Esophagus (tissue), 2 donors: ENCODE data around the gene SLC30A7. TPM values are rescaled to one million over a fixed set of nuclear protein-coding genes. Genes with fewer than 3 reads are reported as not detected.
"Not testable (repeated sequence)": the region's sequence is repeated elsewhere in the genome, so short reads cannot be mapped to it uniquely, and the experiment has no call there.

Experiments used
- H3K27ac ChIP-seq, 2 donors: one replicate each; pipeline ENCODE4 v1.5.1; 2013; ENCODE audit warnings: low read depth in 2 of 2, mild to moderate bottlenecking in 2 of 2, inconsistent platforms in 1 of 2, low read length in 1 of 2, moderate library complexity in 1 of 2
- H3K27me3 ChIP-seq, 2 donors: one replicate each; pipeline ENCODE4 v1.6.1; 2013; ENCODE audit warnings: low read length in 2 of 2, control low read depth in 1 of 2, mild to moderate bottlenecking in 1 of 2; ENCODE audit not compliant: insufficient read depth in 2 of 2, control insufficient read depth in 1 of 2
- H3K36me3 ChIP-seq, 2 donors: one replicate each; pipeline ENCODE4 v1.6.1; 2013; ENCODE audit warnings: low read length in 1 of 2; ENCODE audit not compliant: control insufficient read depth in 2 of 2, insufficient read depth in 2 of 2
- H3K4me1 ChIP-seq, 2 donors: one replicate each; pipeline ENCODE4 v1.6.1; 2013; ENCODE audit warnings: low read length in 1 of 2; ENCODE audit not compliant: control insufficient read depth in 2 of 2, insufficient read depth in 2 of 2
- H3K4me3 ChIP-seq, 2 donors: one replicate each; pipeline ENCODE4 v1.5.1; 2013; ENCODE audit warnings: low read length in 2 of 2, mild to moderate bottlenecking in 2 of 2, low read depth in 1 of 2, moderate library complexity in 1 of 2
- H3K9me3 ChIP-seq, 2 donors: one replicate each; pipeline ENCODE4 v1.6.1; 2013; ENCODE audit warnings: mild to moderate bottlenecking in 2 of 2, low read depth in 1 of 2, low read length in 1 of 2, moderate library complexity in 1 of 2; ENCODE audit not compliant: control insufficient read depth in 2 of 2, insufficient read depth in 1 of 2
- WGBS, 2 donors: extraction: QIAGEN DNeasy Blood & Tissue Kit; methylation state at CpG; one replicate each; pipeline ENCODE4 v1.1.7; 2013; 5-methylcytosine and 5-hydroxymethylcytosine counted together
- polyA plus RNA-seq, 2 donors: library from polyadenylated mRNA; stranded (reverse); fragments of 200-250 nt; gene quantifications; one replicate each; pipeline ENCODE4 v1.2.3, GENCODE V29; 2013
- donor health status: healthy with polysubstance abuse.
- donor health status: Bipolar disorder and iron deficiency.

The SLC30A7 gene, protein sequence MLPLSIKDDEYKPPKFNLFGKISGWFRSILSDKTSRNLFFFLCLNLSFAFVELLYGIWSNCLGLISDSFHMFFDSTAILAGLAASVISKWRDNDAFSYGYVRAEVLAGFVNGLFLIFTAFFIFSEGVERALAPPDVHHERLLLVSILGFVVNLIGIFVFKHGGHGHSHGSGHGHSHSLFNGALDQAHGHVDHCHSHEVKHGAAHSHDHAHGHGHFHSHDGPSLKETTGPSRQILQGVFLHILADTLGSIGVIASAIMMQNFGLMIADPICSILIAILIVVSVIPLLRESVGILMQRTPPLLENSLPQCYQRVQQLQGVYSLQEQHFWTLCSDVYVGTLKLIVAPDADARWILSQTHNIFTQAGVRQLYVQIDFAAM
- polyA plus RNA-seq, result 1 to 10 TPM; 2.2 to 2.8 TPM

DNA sequence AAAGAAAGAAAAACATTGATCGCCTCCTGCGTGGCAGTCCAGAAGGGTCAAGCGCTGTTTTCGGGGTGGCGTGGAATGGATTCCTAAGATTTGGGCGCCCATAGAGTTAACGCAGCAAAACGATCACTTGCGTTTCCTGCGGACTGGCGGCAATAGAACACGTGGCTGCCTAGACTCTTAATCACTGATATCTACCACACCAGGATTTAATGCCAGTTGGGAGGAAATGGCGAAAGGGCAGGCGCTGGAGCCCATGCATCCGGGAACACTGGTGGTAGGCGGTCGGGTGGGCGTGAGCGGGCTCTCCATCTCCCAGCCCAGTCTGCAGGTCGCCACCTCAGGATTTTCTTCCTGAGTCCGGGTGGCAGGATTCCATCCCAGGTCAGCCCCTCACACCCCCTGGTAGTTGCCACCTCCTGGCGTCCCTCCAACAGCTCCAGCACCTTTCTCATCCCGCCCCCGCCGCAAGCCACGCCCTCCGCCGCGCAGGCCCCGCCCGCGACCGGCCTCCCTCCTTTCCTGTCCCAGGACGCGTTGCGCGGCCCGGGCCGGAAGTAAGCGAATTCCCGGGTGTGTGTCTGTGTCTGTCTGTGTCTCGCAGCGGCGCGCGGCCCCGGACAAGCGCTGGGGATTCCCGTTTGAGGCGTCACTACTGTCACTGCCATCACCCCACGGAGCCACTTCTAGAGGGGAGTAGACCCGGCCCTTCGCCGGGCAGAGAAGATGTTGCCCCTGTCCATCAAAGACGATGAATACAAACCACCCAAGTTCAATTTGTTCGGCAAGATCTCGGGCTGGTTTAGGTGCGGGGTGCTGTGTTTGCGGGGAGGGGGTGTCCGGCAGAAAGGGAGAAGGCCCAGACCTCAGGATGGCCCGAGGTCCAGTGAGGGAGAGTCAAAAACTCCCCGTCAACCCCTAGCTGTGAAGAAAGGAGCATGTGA is at the start of gene SLC30A7:
Gene SLC30A7, plus strand, starts transcription at position 551 of the 941 bp plus-strand sequence. Its CDS starts 173 bp downstream, at position 724.
- Histone ChIP-seq H3K4me1 (no peaks in the 10 kb centered on the region), H3K4me3 (peak within 1 kb of the TSS; percentile 77 to 91), H3K27me3 (no peaks in the 10 kb centered on the region)

DNA sequence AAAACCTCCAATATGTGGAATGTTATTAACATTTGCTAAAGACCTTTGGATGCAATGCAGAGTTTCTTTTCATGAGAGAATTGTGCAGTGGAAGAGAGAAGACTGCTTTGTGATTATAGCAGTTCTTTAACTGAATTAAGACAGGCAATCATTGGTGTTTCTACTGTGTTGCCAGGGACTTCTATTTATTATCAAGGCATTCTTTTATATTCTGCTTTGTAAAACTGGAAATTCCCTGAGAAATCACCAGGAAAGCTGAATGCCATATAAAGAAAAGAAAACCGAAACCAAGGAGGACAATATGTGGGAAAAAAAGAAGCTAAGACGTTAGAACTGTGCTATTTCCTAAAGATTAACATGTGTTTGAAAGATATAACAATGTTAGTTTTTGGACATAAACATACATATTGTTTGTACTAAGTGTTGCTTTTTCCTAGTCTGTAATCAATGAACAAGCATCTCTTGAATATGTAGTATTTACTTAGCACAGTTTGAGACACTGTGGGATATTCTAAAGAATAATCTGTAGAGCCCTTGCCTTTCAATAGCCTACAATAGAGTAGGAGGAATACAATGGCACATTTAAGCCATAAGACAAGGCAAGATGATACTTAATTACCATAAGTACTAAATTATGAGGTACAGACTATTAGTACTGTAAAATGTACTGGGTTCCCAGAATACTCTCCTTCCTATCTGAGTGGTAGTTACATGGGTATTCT is 48.4 kb upstream of the SLC30A7 start:
- no peaks in the 10 kb centered on the region for H3K27me3 ChIP-seq
- H3K36me3 ChIP-seq, result no peaks in the 10 kb centered on the region
- H3K4me3 ChIP-seq, result no peak overlapping the region
- H3K4me1 ChIP-seq, result no peaks in the 10 kb centered on the region
- whole genome bisulfite sequencing, 2 donors, result 5 to 15% methylated on average over 2 of the region's 2 CpGs
- no peaks in the 10 kb centered on the region for H3K9me3 ChIP-seq
- no peak overlapping the region for H3K27ac ChIP-seq

More for the DNA sequence above, at the start of gene SLC30A7:
- peak within 1 kb of the TSS; percentile 94 to 99 for H3K27ac ChIP-seq
- H3K9me3 ChIP-seq, result no peaks in the 10 kb centered on the region
- H3K36me3 ChIP-seq, result peaks cover 0 to 3% of the 10 kb centered on the region in 2 donors
- WGBS, 2 donors, result 0 to 1% methylated on average over 62 of the region's 62 CpGs

DNA sequence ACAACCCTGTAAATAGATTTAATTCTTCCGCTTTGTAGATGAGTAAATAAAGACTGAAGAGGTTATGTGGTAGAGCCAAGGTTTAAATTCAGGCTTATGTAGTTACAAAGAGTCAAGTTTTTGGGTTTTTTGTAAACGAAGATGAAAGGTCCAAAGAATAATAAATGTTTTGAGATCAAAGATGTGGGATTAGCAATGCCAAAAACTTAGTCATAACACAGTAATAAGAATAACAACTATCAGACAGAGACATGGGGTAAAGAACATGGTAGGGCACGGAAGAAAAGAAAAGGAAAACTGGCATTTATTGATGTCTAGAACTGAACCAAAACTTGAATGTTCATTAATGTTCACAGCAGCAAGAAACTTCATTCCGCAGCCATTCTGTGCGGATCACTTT is 44.2 kb upstream of the SLC30A7 start:
- 45 to 63% methylated on average over 5 of the region's 5 CpGs for WGBS, 2 donors
- no peaks in the 10 kb centered on the region for H3K36me3 ChIP-seq

DNA sequence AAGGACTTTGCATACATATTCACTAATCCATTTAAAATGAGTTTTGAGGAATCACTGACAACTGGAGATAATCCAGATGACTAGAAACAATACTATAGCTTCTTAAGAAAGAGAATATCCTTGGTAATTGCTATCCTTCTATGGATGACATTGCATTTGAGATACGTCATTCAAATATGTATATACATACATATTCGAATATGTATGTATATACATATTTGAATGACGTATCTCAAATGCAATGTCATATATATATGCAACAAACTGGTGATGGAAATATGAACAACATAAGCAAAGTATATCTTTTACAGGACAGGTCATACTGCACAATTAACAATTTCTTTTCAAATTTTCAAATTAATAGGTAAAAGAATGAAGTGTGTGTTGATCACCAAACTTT is 42.9 kb upstream of the SLC30A7 start:
- no peaks in the 10 kb centered on the region for H3K4me1 ChIP-seq
- WGBS, 2 donors, result 91 to 93% methylated on average over 3 of the region's 3 CpGs
- no peak overlapping the region for H3K4me3 ChIP-seq
- H3K9me3 ChIP-seq, result no peaks in the 10 kb centered on the region
- no peaks in the 10 kb centered on the region for H3K27me3 ChIP-seq
- no peak overlapping the region for H3K27ac ChIP-seq
- no peaks in the 10 kb centered on the region for H3K36me3 ChIP-seq

More for the DNA sequence above, 44.2 kb upstream of the SLC30A7 start:
- H3K9me3 ChIP-seq, result no peaks in the 10 kb centered on the region
- no peaks in the 10 kb centered on the region for H3K4me1 ChIP-seq
- H3K4me3 ChIP-seq, result no peak overlapping the region
- no peak overlapping the region for H3K27ac ChIP-seq
- no peaks in the 10 kb centered on the region for H3K27me3 ChIP-seq

DNA sequence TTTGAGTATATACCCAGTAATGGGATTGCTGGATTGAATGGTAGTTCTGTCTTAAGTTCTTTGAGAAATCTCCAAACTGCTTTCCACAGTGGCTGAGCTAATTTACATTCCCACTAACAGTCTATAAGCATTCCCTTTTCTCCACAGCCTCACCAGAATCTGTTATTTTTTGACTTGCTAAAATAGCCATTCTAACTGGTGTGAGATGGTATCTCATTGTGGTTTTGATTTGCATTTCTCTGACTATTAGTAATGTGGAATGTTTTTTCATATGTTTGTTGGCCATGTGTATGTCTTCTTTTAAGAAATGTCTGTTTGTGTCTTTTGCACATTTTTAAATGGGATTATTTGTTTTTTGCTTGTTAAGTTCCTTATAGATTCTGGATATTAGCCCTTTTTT is 40.8 kb upstream of the SLC30A7 start:
- H3K9me3 ChIP-seq, H3K27me3 ChIP-seq, H3K4me3 ChIP-seq, H3K27ac ChIP-seq, H3K4me1 ChIP-seq, H3K36me3 ChIP-seq: not testable (repeated sequence)

DNA sequence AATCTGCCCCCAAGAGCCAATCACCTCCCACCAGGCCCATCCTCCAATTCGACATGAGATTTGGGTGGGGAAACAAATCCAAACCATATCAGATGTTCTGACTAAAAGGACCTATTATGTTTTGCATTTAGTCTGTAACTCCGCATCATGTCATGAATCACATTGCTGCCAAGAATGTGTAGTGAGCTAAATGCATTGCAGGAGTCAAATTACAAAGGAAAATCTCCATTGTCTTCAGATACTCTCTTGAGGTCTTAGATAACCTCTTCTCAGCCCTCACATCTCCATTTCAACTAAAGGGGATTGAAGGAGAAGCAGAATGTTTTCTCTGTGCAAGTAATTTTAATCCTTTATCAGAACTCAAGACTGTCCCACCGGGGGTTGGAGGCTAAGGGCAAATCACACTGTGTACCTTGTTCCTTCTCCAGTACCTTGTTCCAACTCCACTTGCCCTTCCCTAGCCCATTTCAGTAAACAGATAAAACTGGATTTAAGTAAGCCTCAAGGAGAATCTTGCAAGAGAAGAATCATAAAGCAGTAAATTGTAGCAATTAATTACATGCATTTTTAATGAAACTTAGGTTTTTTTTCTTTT is 35.4 kb upstream of the SLC30A7 start:
- Histone ChIP-seq H3K27ac (no peak overlapping the region), H3K4me1 (no peaks in the 10 kb centered on the region), H3K27me3 (no peaks in the 10 kb centered on the region), H3K9me3 (no peaks in the 10 kb centered on the region), H3K4me3 (no peak overlapping the region), H3K36me3 (no peaks in the 10 kb centered on the region)
- 61 to 62% methylated on average over 3 of the region's 3 CpGs for WGBS, 2 donors

DNA sequence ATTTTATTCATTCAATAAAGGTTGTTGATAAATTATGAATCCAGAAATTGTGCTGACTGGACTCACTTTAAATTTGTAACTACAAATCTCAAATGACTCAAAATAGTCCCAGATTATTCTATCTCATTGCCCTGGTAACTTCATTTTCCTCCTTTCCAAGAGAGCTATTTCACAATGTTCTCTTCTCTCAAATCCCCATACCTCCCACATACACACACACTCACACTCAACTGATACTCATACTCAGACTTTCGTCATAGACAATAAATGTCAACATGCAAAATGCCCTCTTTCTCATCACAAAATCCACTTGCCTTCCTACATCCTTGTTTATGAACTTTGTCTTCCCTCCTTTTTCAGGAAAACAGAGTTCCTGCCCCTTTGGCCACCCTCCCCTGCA is 34.5 kb upstream of the SLC30A7 start:
- H3K36me3 ChIP-seq, result no peaks in the 10 kb centered on the region
- no peaks in the 10 kb centered on the region for H3K9me3 ChIP-seq
- H3K4me3 ChIP-seq, result no peak overlapping the region
- 78 to 90% methylated on average over 1 of the region's 1 CpG for WGBS, 2 donors
- no peak overlapping the region for H3K27ac ChIP-seq
- no peaks in the 10 kb centered on the region for H3K4me1 ChIP-seq
- H3K27me3 ChIP-seq, result no peaks in the 10 kb centered on the region

DNA sequence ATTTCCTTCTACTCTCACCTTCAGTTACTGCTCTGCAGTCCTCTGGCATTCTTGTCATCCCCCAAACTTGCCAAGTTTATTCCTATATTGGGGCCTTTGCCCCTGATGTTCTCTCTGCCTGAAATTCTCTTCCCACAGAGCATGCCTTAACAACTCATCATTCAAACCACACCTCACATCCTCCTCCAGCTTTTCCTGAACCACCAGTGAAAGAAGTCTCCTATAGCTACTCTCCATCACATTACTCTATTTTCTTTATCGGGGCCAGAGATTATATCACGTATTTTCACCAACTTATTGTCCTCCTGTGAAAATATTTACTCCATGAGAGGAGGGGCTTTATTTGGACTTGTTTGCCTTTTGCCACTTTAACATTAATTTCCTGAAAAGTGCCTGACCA is 33.3 kb upstream of the SLC30A7 start:
- no peak overlapping the region for H3K4me3 ChIP-seq
- no peaks in the 10 kb centered on the region for H3K9me3 ChIP-seq
- no peaks in the 10 kb centered on the region for H3K36me3 ChIP-seq
- no peaks in the 10 kb centered on the region for H3K4me1 ChIP-seq
- H3K27me3 ChIP-seq, result no peaks in the 10 kb centered on the region
- H3K27ac ChIP-seq, result no peak overlapping the region
- 82 to 83% methylated on average over 2 of the region's 2 CpGs for WGBS, 2 donors
